GM19099 (cell line): ENCODE results near the gene AMBRA1.

ENCODE experiments used
- POLR2A ChIP-seq: IDR thresholded peaks from 3 replicates; pipeline ENCODE4 v1.6.1; 2011; ENCODE audit warnings: low read depth; ENCODE audit not compliant: insufficient read length; ENCODE audit errors: extremely low read depth

The AMBRA1 gene

GRCh38 chr11:46534711-46535110, 59.1 kb downstream of the AMBRA1 start:
- no peak for TF ChIP-seq POLR2A

GRCh38 chr11:46533396-46534100, 60.3 kb downstream of the AMBRA1 start:
- no peak for TF ChIP-seq POLR2A

- TF ChIP-seq POLR2A, result no peak
These were observed 63.8 kb downstream of the AMBRA1 start for GRCh38 chr11:46529928-46530574.

- TF ChIP-seq POLR2A, result no peak
These were observed 64.5 kb downstream of the AMBRA1 start for GRCh38 chr11:46529095-46529905.

- TF ChIP-seq POLR2A, result no peak
These were observed 65.3 kb downstream of the AMBRA1 start for GRCh38 chr11:46528445-46529094.

- TF ChIP-seq POLR2A, result no peak
These were observed 66.2 kb downstream of the AMBRA1 start for GRCh38 chr11:46527591-46528130.

- no peak for TF ChIP-seq POLR2A
These were observed 67.3 kb downstream of the AMBRA1 start for GRCh38 chr11:46526216-46527215.

- TF ChIP-seq POLR2A, result no peak
These were observed 69.5 kb downstream of the AMBRA1 start for GRCh38 chr11:46524201-46524770.

GRCh38 chr11:46523290-46523689, 70.5 kb downstream of the AMBRA1 start:
- no peak for TF ChIP-seq POLR2A

- no peak for TF ChIP-seq POLR2A
These were observed 71.0 kb downstream of the AMBRA1 start for GRCh38 chr11:46522682-46523281.

- no peak for TF ChIP-seq POLR2A
These were observed 71.7 kb downstream of the AMBRA1 start for GRCh38 chr11:46521961-46522681.

GRCh38 chr11:46520971-46521745, 72.7 kb downstream of the AMBRA1 start:
- TF ChIP-seq POLR2A, result no peak

GRCh38 chr11:46519351-46519750, 74.5 kb downstream of the AMBRA1 start:
- no peak for TF ChIP-seq POLR2A
